HTR-8/SVneo (cell line): ENCODE results near the gene TTYH1.
"Not testable (repeated sequence)": the region's sequence is repeated elsewhere in the genome, so short reads cannot be mapped to it uniquely, and the experiment has no call there.

Source experiments
- DNase-seq: peaks from one replicate; pipeline ENCODE4 v3.0.0; 2011; ENCODE audit warnings: low spot score, mixed read lengths; ENCODE audit not compliant: insufficient read length
- FAIRE-seq: peaks from 2 replicates; lab custom pipeline; 2011; peaks lifted over from hg19 to GRCh38; lab: Jason Lieb, UNC

Gene TTYH1

DNA sequence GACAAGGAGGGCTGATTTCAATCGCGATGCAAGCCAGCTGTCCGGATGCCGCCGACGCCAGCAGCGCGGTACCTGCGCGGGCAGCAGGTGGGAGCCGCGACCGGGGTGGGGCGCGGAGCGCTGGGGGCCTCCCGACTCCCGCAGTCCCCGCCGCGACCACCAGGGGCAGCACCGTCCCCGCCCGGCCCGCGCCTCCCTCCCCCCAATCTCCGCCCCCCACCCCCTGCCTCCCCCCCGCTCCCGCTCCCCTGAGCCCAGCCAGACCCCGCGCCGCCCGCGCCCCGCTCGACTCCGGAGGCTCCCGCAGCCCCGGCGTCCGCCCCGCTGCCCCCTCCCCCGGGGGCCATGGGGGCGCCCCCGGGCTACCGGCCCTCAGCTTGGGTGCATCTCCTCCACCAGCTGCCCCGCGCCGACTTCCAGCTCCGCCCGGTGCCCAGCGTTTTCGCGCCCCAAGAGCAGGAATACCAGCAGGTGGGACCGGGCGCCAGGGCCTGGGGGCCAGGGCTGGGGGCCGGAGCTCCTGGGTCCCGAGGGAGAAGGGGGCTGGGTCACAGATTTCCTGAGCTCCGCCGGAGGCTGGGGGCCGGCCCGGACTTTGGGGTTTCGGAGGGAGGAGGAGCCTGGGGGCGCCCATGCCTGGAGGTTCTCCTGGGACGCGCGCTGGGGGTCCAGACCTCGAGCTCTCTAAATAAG lies at the start of gene TTYH1:
TTYH1 (plus strand) TSS at position 257 of the 693 bp plus-strand sequence; CDS start at position 346, 89 bp downstream.
- FAIRE-seq: no peak
- no peak for DNase-seq

DNA sequence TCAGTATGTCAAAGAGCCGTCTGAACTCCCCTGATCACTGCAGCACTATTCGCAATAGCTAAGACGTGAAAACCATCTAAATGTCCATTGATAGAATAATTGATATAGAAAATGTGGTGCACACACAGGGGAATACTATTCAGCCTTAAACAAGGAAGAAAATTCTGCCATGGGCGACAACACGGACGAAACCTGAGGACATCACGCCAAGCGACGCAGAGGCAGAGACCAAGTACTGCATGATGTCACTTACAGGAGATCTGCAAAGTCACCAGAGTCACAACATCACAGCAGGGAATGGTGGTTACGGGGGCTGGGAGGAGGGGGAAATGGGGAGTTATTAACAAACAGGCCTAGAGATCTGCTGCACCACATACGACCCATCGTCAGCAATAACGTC lies 49.5 kb upstream of the TTYH1 start:
- peak; percentile 69 for FAIRE-seq
- DNase-seq: not testable (repeated sequence)

DNA sequence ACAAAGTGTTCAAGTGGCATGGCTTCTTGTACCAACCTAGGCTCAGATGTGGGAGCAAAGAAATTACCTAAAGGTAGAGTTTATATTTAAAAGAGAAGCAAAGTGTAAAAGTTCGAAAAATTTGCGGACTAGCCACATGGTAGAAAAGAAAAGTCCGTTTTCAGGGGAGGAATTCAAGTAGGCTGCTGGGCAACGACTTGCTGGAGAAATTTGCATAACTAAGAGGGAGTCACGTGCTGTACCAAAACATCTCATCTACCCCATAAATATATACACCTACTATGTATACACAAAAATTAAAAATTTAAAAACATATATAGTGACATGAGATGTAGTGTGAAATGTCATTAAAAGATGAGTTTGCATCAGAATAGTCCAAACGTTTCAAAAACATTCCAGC lies 48.5 kb upstream of the TTYH1 start:
- no peak for DNase-seq

DNA sequence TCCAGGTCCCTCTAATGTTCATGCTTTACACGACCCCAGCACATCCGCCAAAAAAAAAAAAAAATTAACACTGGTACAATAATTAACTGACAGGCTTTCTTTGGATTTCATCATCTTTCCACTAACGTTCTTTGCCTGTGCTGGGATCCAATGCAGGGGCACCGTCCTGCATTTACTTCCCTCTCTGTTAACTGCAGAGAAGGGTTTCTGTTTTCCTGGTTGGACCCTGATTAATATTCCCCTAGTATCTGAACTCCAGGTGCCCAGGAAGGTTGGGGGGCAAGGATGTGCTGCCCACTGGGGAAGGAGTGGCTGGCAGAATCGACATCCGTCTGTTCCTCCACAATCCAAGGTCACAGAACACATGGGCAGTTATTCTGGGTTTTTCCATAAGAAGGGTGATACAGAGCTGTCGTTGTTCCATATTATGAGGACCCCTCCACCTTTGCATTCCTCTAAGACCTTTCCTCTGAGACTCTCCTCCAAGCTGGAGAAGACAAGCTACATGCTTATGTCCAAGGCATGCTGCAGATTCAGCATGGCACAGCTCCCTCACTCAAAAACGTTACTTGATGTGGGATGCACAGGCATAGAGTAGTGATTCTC lies 46.1 kb upstream of the TTYH1 start:
- FAIRE-seq (no peak), DNase-seq (no peak)

More for the DNA sequence above, 48.5 kb upstream of the TTYH1 start:
- FAIRE-seq: no peak

DNA sequence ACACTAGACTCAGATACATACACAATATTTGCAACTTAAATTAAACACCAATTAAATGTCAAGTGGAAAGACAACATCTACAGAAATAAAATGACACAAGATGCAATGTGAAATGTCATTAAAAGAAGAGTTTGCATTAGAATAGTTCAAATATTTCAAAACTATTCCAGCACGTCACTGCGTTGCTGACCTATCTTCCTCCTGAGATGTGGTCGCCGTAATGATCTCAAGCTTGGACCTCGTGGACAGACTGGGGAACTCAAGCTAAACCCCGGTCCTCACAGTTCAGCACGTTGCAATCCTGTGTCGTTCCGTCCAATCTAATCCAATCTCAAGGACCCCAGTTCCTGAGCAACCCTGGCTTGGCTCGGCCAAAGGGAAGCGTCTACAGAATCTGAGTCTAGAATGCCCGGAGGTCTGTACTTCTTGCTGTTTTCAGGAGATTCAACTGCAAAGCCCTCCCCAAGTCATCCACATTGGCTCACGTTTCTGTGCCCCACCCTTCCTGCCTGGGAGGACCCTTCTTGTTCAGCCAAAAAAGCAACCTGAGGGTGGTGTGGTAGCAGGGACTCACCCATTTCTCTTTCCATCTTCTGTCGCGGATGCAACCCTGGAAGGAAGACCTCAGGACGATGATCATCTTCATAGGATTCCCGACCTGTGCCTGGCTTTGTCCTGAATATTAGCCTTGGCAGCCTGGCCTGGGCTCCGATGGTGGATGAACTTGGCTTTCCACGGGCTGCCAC lies 45.4 kb upstream of the TTYH1 start:
- FAIRE-seq, DNase-seq: not testable (repeated sequence)

DNA sequence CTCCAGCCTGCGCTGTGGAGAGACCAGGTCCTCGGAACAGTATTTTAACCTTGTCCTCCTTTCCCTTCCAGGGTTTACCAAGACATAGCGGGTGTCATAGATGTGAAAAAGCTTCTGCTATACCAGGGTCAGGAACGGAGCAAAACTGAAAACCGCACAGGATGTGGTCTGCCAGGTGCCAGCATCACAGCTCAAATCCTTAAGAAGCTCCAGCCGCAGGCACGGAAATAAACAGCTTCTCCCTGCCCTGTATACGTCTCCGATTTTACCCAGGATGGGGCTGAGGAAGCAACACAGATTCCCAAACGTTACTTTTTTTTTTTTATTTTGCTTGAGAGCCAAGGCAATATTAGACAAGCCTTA lies 44.8 kb upstream of the TTYH1 start:
- not testable (repeated sequence) for FAIRE-seq, DNase-seq

DNA sequence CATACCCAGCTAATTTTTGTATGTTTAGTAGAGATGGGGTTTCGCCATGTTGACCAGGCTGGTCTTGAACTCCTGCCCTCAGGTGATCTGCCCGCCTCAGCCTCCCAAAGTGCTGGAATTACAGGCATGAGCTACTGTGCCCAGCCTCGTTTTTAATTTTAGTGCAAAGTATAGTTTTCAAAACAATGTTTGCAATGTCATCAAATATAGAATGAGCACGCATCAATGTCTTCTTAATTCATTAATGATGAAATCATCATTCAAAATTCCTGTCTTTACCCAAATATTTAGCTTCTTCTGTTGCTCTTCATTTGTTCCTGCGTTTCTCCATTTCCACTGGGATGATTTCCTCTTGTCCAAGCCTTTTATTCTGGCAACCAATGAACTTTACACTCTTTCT lies 43.8 kb upstream of the TTYH1 start:
- not testable (repeated sequence) for FAIRE-seq, DNase-seq

DNA sequence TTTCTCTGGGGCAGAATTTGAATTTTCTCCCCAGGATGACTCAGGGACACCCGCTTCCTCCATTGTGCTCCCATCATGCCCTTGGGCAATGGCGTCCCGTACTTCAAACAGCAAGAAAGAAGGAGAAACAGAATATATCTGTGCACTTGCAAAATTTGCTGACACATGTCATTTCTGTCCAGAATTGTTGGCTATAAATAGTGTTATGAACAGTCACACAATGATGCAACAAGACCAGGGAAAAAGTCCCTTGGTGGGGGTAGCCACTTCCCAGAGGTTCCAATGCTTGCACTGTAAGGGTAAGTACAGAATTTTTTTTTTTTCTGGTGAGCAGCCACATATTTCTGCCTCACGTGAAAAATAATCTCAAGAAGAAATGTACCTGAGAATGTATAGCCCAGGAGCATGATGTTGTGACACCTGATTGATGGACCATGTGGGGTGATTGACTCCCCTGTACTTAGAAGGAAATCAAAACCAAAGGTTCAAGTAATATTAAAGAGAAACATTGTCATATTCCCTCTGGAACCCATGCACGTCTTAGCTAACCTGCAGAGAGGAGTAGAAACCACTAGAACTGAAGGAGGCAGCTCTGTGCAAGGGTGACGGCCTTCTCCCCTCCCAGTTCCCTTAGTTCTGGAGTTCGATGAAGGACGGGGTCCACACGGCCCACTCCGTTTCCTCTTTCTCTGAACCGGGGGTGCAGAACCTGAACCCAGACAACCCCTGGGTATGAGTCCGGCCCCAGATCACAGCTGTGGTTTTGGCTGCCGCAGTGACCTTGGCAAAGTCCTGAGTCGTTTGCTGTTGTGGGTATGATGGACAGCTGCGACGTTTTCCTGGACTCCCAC lies 41.3 kb upstream of the TTYH1 start:
- DNase-seq (no peak), FAIRE-seq (no peak)

DNA sequence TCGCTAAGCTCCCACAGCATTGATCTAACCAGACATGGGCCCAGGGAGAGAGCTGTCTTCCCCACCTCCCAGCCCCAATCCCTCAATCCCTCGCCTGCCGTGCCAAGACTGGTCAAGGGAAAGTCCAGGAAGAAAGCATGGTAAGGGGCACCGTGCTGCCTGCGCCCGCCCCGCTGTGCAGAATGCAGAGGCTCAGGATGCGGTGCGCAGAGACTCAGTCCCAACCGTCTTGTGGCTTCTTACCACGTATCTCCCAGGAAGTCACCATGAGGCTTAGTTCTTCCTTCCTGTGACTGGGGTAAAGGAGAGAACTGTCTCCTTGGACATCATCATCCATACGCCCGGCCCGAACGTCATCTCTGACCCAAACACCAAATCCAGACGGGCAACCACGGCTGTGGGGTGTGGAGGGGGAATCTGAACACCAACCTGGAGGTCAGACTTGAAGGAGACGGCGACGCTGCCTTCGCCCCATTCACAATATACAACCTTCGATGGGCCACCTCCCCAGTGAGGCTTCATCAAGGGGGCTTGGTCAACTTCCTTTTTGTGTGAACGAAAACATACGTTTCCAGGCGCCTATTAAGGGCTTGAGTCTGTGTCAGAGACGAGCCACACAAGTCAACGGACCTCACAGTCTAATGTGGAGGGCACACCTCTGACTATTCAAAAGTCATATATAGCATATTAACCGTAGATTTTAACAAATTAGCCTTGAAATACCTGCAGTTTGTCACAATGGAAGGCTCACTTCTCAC lies 39.9 kb upstream of the TTYH1 start:
- not testable (repeated sequence) for FAIRE-seq, DNase-seq

DNA sequence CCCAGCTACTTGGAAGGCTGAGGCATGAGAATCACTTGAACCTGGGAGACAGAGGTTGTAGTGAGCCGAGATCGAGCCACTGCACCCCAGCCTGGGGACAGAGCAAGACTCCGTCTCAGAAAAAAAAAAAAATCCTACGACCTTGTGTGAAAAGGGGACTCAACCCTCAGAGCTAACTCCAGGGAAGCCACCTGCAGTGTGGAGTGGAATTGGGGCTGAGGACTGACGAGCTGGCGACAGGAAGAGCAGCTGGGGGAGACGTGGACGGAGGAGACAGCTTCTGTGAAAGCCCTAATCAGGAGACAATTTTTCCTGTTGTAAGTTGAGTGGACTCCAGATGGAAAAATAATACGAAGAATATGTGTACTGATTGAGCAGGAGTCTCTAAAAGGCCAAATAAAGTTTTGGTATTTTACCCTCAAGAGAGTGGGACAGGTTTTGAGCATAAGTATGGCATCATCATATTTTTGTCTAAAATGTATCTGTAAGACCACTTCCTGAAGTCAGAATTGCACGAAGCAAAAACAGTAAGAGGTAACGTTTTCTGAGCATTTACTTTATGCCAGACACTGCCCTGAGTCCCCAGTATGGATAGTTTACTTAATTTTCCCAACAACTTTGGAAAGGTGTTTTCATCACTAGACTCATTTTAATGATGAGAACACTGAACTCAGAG lies 38.5 kb upstream of the TTYH1 start:
- FAIRE-seq (no peak), DNase-seq (no peak)

DNA sequence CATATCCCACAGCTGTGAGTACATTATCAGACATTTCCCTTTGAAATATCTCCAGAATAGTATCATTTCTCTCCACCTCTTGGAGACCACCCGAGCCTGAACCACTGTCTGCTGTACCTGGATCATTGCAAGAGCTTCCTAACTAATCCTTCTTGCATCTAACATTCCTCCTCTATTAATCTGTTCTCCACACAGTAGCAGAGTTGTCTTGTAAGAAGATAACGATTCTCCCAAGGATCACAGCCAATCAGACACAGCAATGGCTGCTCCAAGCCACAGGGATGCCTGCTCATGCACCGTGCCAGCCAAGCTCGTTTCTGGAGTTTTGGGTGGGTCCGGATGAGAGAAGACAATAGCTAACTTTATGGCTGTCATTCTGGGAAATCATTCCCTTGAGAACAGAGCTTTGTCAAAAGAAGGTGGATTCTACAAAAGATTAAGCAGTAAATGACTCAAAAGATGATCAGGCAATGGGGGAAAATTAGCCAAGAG lies 36.0 kb upstream of the TTYH1 start:
- FAIRE-seq (no peak), DNase-seq (no peak)

DNA sequence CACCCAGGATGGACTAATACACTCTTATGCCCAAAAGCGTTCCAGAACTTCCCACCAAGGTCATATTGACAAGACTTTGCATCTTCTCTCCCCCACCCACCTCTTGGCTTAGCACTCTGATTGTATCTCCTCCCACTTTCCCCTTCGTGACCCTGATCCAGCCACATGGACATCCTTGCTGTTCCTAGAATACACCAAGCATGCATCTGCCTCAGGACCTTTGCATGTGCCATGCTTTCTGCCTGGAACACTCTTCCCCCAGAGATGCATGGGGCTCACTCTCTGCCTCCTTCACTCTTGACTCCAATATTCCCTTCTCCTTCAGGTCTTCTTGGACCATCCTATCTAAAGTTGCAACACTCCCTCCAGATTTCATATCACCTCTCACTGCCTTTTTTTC lies 34.4 kb upstream of the TTYH1 start:
- DNase-seq (no peak), FAIRE-seq (no peak)

DNA sequence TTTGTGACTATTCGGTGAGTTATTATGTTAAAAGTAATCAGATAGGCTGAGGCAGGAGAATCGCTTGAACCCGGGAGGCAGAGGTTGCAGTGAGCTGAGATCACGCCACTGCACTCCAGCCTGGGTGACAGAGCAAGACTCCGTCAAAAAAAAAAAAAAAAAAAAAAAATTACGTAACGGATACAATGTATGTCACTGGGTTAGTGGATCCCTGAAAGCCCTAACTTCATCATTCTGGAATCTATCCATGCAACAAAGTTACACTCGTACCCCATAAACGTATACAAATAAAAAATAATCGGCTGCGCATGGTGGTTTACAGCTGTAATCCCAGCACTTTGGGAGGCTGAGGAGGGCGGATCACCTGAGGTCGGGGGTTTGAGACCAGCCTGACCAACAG lies 33.2 kb upstream of the TTYH1 start:
- not testable (repeated sequence) for FAIRE-seq

DNA sequence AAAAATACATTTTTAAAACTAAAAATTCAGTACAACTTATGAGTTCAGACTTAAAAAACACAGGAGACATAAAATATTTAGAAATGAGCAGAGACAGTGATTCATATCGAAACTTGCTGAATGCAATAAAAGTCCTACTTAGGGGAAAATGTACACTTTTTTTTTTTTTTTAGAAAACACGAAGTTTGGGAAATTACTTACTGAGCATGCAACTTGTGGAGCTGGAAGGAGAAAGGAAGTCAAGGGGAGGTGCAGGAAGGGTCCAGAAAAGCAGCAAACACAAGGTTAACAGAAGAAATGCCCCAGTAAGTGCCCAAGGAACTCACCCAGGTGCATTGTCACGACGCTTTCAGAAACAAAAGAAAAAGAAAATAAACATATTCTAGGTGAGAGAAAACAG lies 31.9 kb upstream of the TTYH1 start:
- DNase-seq (no peak), FAIRE-seq (no peak)

More for the DNA sequence above, 33.2 kb upstream of the TTYH1 start:
- DNase-seq: not testable (repeated sequence)

DNA sequence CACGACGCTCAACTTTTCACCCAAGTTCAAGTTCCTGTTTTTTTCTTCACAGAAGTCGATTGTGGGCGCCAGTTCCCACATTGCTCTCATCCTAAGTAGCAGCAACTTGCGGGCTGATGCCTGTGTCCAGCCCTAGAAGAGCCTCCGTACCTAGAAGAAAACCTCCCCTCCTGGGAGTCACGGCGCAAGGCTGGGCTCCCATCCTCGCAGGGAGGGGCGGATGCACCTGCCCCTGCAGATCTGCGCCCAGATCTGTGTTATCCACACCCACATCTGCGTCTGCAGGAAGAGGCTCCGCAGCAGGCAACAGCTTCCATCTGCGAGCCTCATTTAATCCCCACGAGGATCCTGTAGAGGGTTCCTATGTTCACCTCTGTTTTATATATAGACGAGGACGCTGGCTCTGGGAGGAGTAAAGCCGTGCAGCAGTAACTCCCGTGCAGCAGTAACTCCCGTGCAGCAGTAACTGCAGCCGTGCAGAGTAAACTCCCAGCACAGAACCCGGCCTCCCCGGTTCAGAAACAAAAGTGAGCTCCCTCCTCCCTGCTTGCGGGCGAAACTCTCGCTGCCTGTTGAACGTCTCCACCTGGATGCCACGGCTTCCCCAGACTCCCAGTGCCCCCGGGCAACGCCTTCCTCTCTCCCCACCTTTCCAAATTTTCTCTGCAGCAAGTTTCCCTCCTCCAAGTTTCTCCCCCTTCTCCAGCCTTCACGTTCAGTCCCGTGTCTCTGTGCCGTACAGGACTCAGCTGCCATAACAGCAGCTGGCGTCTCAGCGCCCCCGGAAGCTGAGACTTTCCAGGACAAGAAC lies 27.1 kb upstream of the TTYH1 start:
- no peak for FAIRE-seq

DNA sequence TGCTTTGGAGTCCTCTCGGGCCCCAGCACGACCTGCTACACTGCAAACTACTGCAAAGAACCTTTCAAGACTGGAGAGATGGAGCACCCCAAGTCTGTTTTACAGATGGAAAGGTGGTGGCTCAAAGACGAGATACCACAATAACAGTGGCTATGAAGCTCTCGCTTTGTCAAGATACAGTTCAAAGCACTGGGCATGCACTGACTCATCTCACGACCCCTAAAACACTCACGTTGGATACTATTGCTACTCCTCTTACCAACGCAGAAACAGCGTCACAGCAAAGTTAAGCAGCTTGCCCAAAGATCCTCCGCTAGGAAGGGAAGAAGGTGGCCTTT lies 26.5 kb upstream of the TTYH1 start:
- FAIRE-seq: no peak
- no peak for DNase-seq

More for the DNA sequence above, 27.1 kb upstream of the TTYH1 start:
- no peak for DNase-seq

DNA sequence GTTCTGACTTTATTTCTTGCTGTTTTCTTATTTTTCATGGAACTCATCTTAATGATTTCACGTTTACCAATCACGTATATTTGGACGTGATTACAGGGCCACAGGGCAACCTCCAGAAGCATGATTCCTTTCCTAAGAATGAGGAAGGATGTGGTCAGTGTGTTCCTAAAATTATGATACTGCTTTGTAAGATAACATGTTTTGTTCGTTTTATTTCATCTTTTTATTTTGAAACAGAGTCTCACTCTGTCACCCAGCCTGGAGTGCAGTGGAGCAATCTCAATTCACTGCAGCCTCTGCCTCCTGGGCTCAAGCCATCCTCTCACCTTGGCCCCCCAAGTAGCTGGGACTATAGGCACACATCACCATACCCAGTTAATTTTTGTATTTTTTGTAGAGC lies 25.7 kb upstream of the TTYH1 start:
- no peak for FAIRE-seq
- no peak for DNase-seq

DNA sequence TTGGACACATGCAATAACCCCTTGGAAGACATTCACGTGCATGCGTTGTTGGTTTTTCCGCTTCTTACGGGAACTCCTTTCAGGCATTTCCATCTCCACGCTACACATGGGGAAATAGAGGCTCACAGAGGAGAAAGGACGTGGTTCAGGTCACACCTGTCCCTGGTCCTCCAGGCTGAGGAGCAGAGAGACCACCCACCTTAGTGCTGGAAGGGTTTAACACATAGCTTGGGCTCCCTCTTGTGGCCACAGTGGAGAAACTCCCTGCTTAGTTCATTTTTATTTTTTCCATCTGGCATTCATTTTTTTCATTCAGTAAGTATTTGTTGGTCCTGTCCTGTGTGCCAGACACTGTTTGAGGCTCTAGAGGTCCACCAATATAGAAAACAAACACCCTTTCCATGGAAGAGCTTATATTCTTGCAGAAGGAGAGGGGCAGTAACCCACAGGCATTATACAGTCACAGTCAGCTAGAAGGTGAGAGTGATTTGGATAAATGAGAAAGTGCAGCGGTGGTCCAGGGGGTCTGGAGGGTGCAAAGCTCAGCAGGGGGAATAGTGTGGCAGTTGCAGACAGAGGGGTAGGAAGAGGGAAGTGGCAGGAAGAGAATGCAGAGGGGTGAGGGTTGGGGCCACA lies 24.2 kb upstream of the TTYH1 start:
- no peak for FAIRE-seq

More for the DNA sequence above, 24.2 kb upstream of the TTYH1 start:
- DNase-seq: peak; percentile 40
